K562 (cell line): ENCODE results near the gene CLDND2. TPM values are rescaled to one million over a fixed set of nuclear protein-coding genes. Genes with fewer than 3 reads are reported as not detected.

Source experiments
- AFF1 ChIP-seq, 2 experiments: fragments of 450-650 bp; IDR thresholded peaks; 2 replicates each; pipeline ENCODE4 v1.6.1; 2018; ENCODE audit warnings: mild to moderate bottlenecking in 2 of 2, low read depth in 1 of 2; ENCODE audit not compliant: partially characterized antibody in 2 of 2
- CHD4 ChIP-seq: fragments of 200-600 bp; sonication (generic); IDR thresholded peaks from 3 replicates; pipeline ENCODE4 v1.6.1; 2012; ENCODE audit warnings: low read depth, mild to moderate bottlenecking, mixed read lengths, low read length, inconsistent platforms; ENCODE audit not compliant: insufficient read depth, insufficient replicate concordance, poor library complexity, severe bottlenecking
- FOXM1 ChIP-seq, 2 experiments: fragments of 450-650 bp in 1 of 2; sonication (generic) in 1 of 2; formaldehyde crosslinking in 1 of 2; IDR thresholded peaks; 2 replicates each; pipeline versions ENCODE4 v1.6.1 to v1.9.0; 2017 to 2022; ENCODE audit warnings: low read depth in 2 of 2, mild to moderate bottlenecking in 2 of 2, missing genetic modification reagents in 1 of 2, moderate library complexity in 1 of 2
- KAT8 ChIP-seq: fragments of 450-650 bp; IDR thresholded peaks from 2 replicates; pipeline ENCODE4 v1.6.1; 2016; ENCODE audit warnings: low read depth, mild to moderate bottlenecking
- KLF16 ChIP-seq: IDR thresholded peaks from 2 replicates; pipeline ENCODE4 v1.6.1; 2016; ENCODE audit warnings: antibody characterized with exemption
- NUFIP1 ChIP-seq: fragments of 450-650 bp; IDR thresholded peaks from 2 replicates; pipeline ENCODE4 v1.6.1; 2018; ENCODE audit not compliant: partially characterized antibody
- POLR3G ChIP-seq: IDR thresholded peaks from 2 replicates; pipeline ENCODE4 v1.6.1; 2011; ENCODE audit not compliant: insufficient read length, insufficient replicate concordance; ENCODE audit errors: extremely low read depth
- PTBP1 ChIP-seq: fragments of 200-400 bp; formaldehyde crosslinking; IDR thresholded peaks from 2 replicates; pipeline ENCODE4 v1.6.1; 2017; ENCODE audit warnings: low read depth, low read length
- RBM25 ChIP-seq: fragments of 200-400 bp; formaldehyde crosslinking; IDR thresholded peaks from 2 replicates; pipeline ENCODE4 v1.6.1; 2018; ENCODE audit warnings: low read length, low read depth, moderate library complexity; ENCODE audit not compliant: severe bottlenecking
- RNF219 ChIP-seq: fragments of 250-450 bp; sonication (Bioruptor Pico); IDR thresholded peaks from 2 replicates; pipeline ENCODE4 v1.5.0; 2022; ENCODE audit warnings: mild to moderate bottlenecking
- SLC30A9 ChIP-seq: fragments of 250-450 bp; sonication (Bioruptor Pico); IDR thresholded peaks from 2 replicates; pipeline ENCODE4 v1.8.0; 2022; ENCODE audit warnings: mild to moderate bottlenecking, moderate library complexity
- STAT5A ChIP-seq: IDR thresholded peaks from 2 replicates; pipeline ENCODE4 v1.6.1; 2012; ENCODE audit warnings: low read length, inconsistent platforms, borderline replicate concordance
- STAT5B ChIP-seq: fragments of 250-450 bp; sonication (Bioruptor Pico); IDR thresholded peaks from 2 replicates; pipeline ENCODE4 v1.8.0; 2021; ENCODE audit warnings: mild to moderate bottlenecking, inconsistent platforms
- TAF7 ChIP-seq: fragments of 450-650 bp; IDR thresholded peaks from 2 replicates; pipeline ENCODE4 v1.6.1; 2016; ENCODE audit warnings: missing genetic modification characterization, missing compliant biosample characterization
- USF1 ChIP-seq: sonication (generic); formaldehyde crosslinking; IDR thresholded peaks from 2 replicates; pipeline ENCODE4 v1.9.0; 2022; ENCODE audit warnings: mild to moderate bottlenecking, missing genetic modification reagents
- XRCC4 ChIP-seq: IDR thresholded peaks from one replicate; pipeline ENCODE4 v1.6.1; 2011; ENCODE audit not compliant: insufficient read depth, insufficient read length; ENCODE audit errors: extremely low read depth
- ZEB2 ChIP-seq: fragments of 450-650 bp; IDR thresholded peaks from 2 replicates; pipeline ENCODE4 v1.6.1; 2016
- ZNF445 ChIP-seq: fragments of 250-450 bp; sonication (Bioruptor Pico); IDR thresholded peaks from 2 replicates; pipeline ENCODE4 v1.4.0; 2020; ENCODE audit warnings: low read depth, mild to moderate bottlenecking, moderate library complexity
- ZNF584 ChIP-seq: fragments of 200-800 bp; sonication (Bioruptor generic); IDR thresholded peaks from 2 replicates; pipeline ENCODE4 v1.6.1; 2016; ENCODE audit warnings: low read depth, mild to moderate bottlenecking, missing genetic modification characterization, missing compliant biosample characterization
- ZNF764 ChIP-seq: fragments of 250-450 bp; sonication (Bioruptor Pico); IDR thresholded peaks from 2 replicates; pipeline ENCODE4 v1.4.0; 2020; ENCODE audit warnings: low read depth, mild to moderate bottlenecking, moderate library complexity
- ZNF785 ChIP-seq: fragments of 250-450 bp; sonication (Bioruptor Pico); IDR thresholded peaks from 2 replicates; pipeline ENCODE4 v1.4.0; 2020; ENCODE audit warnings: mild to moderate bottlenecking
- polyA plus RNA-seq, 8 experiments: library from polyadenylated mRNA; depleted of rRNA in 4 of 8; stranded (reverse) in 5 of 8; unstranded in 3 of 8; fragments of >200 nt; fragmentation: Nextera tagmentation in 2 of 8; fragmentation: Illumina TruSeq in 1 of 8; extraction: Ambion mirVana in 2 of 8; extraction: Trizol in 1 of 8; gene quantifications; 2 replicates each; pipeline versions ENCODE4 v1.2.1 to v1.2.3, GENCODE V29; 2011 to 2014; ENCODE audit warnings: inconsistent platforms in 1 of 8, missing spikeins in 1 of 8
- total RNA-seq, 7 experiments: library from RNA; depleted of rRNA in 6 of 7; stranded (reverse); fragments of >200 nt in 6 of 7; fragmentation: Illumina TruSeq in 2 of 7; extraction: Trizol in 2 of 7; gene quantifications; 2 replicates each; pipeline versions ENCODE4 v1.2.1 to v1.2.3, GENCODE V29; 2011 to 2021; ENCODE audit warnings: low replicate concordance in 1 of 7

The CLDND2 gene
- total and polyA plus RNA-seq, 9 of the 15 experiments (the other 6 are each of a cell fraction or from before 2014, with no cell fraction given) = 0.45 to 4.0 (median 1.2) TPM; not detected in 3

- TF ChIP-seq CHD4 = no peak
- no peak for TF ChIP-seq NUFIP1
- TF ChIP-seq SLC30A9 (CRISPR knock-in tag) = no peak
- no peak for TF ChIP-seq STAT5B (CRISPR knock-in tag)
- TF ChIP-seq STAT5A = no peak
- no peak for TF ChIP-seq KLF16
- TF ChIP-seq TAF7 (tag) = peak; percentile 68
- TF ChIP-seq RBM25 = no peak
- no peak for TF ChIP-seq USF1
- no peak for TF ChIP-seq PTBP1
- TF ChIP-seq AFF1 (IDR thresholded peaks at IDR 0.05; ENCODE audit: low read depth in 1 of 2, partially characterized antibody in 2 of 2) = peak in 1 of 2 experiments; percentile 76
- no peak for TF ChIP-seq ZNF764 (CRISPR knock-in tag)
- no peak for TF ChIP-seq ZNF584 (CRISPR knock-in tag)
- no peak for TF ChIP-seq ZNF445 (CRISPR knock-in tag)
- no peak for TF ChIP-seq POLR3G
- TF ChIP-seq ZEB2 = peak; percentile 27; the same call in 1 of the 2 replicates
- TF ChIP-seq RNF219 (CRISPR knock-in tag) = no peak
- TF ChIP-seq XRCC4 = no peak
- no peak for TF ChIP-seq FOXM1 (IDR thresholded peaks at IDR 0.05; ENCODE audit: low read depth)
- 0 out of 2 replicates have a peak, but pooled peaks have one; percentile 19 for TF ChIP-seq FOXM1 (CRISPR knock-in tag; IDR thresholded peaks at IDR 0.05; ENCODE audit: low read depth)
- TF ChIP-seq KAT8 = no peak
- no peak for TF ChIP-seq ZNF785 (CRISPR knock-in tag)
These were observed 2.2 kb downstream of the CLDND2 start (continued) for GRCh38 chr19:51366389-51367254.
